OCI-LY7 (cell line): ENCODE measurements around the gene RAB10. TPM values are rescaled to one million over a fixed set of nuclear protein-coding genes. Genes with fewer than 3 reads are reported as not detected.

Experiments
- BruUV-seq: library from RNA; stranded (reverse); fragments of 400-500 nt; replicated peaks from 2 replicates; lab custom pipeline; 2021; lab: Mats Ljungman, UMichigan
- CTCF ChIA-PET: fragments of 300-600 bp; sonication (Branson Sonifier 250); formaldehyde crosslinking; loops from one replicate; lab custom pipeline; 2022; ENCODE audit warnings: antibody characterized with exemption; ENCODE audit not compliant: unreplicated experiment; lab: Charles Lee
- POLR2A ChIA-PET: fragments of 300-600 bp; sonication (Branson Sonifier 250); formaldehyde crosslinking; loops from one replicate; lab custom pipeline; 2022; ENCODE audit warnings: antibody characterized with exemption; lab: Charles Lee
- DNase-seq: peaks from one replicate; pipeline ENCODE4 v3.0.0-alpha.2; 2015; ENCODE audit warnings: low spot score
- H2AFZ ChIP-seq: fragments of 200-600 bp; sonication (generic), shearing (Covaris generic); 2 replicates; pipeline ENCODE4 v1.6.1; 2014; ENCODE audit warnings: mild to moderate bottlenecking, antibody characterized with exemption, low read length, moderate library complexity
- H3K27ac ChIP-seq: fragments of 200-600 bp; sonication (generic); 2 replicates; pipeline ENCODE4 v1.5.1; 2014; ENCODE audit warnings: mixed run types, low read depth, mild to moderate bottlenecking, moderate library complexity, low read length, inconsistent platforms; ENCODE audit not compliant: poor library complexity, severe bottlenecking
- H3K36me3 ChIP-seq: fragments of 200-600 bp; sonication (generic); 2 replicates; pipeline ENCODE4 v1.6.1; 2014; ENCODE audit warnings: mild to moderate bottlenecking, antibody characterized with exemption, low read length, moderate library complexity, mixed read lengths; ENCODE audit not compliant: insufficient read depth
- H3K4me1 ChIP-seq: fragments of 200-600 bp; sonication (generic); 2 replicates; pipeline ENCODE4 v1.5.1; 2014; ENCODE audit warnings: mild to moderate bottlenecking, low read length; ENCODE audit not compliant: insufficient read depth, poor library complexity, severe bottlenecking
- H3K4me2 ChIP-seq: fragments of 200-600 bp; sonication (generic); 2 replicates; pipeline ENCODE4 v1.6.1; 2014; ENCODE audit warnings: mild to moderate bottlenecking, low read length
- H3K4me3 ChIP-seq: fragments of 200-600 bp; sonication (generic); 2 replicates; pipeline ENCODE4 v1.5.1; 2014; ENCODE audit warnings: mild to moderate bottlenecking, low read depth, low read length; ENCODE audit not compliant: poor library complexity, severe bottlenecking
- H3K79me2 ChIP-seq: fragments of 200-600 bp; sonication (generic); 2 replicates; pipeline ENCODE4 v1.6.1; 2016; ENCODE audit warnings: low read depth, mild to moderate bottlenecking, low read length, moderate library complexity, mixed read lengths; ENCODE audit not compliant: insufficient read depth
- H3K9me2 ChIP-seq: fragments of 200-600 bp; sonication (generic); 2 replicates; pipeline ENCODE4 v1.6.1; 2016; ENCODE audit warnings: mild to moderate bottlenecking, low read length, mixed read lengths; ENCODE audit not compliant: insufficient read depth
- H3K9me3 ChIP-seq: fragments of 200-600 bp; sonication (generic); 2 replicates; pipeline ENCODE4 v1.6.1; 2014; ENCODE audit warnings: mild to moderate bottlenecking, mixed run types, low read length, mixed read lengths
- H4K20me1 ChIP-seq: fragments of 200-600 bp; sonication (generic); 2 replicates; pipeline ENCODE4 v1.6.1; 2014; ENCODE audit warnings: mild to moderate bottlenecking, antibody characterized with exemption, low read length, moderate library complexity, mixed read lengths; ENCODE audit not compliant: insufficient read depth
- CTCF ChIP-seq: fragments of 200-600 bp; sonication (generic); conservative IDR thresholded peaks from 2 replicates; pipeline ENCODE4 v1.5.1; 2014; ENCODE audit warnings: mild to moderate bottlenecking, antibody characterized with exemption, low read length, moderate library complexity, mixed read lengths
- EZH2phosphoT487 ChIP-seq: fragments of 200-600 bp; sonication (generic); IDR thresholded peaks from 2 replicates; pipeline ENCODE4 v1.6.1; 2018; ENCODE audit warnings: low read depth, borderline replicate concordance, mild to moderate bottlenecking, mixed run types, antibody characterized with exemption, low read length, moderate library complexity, mixed read lengths
- intact Hi-C: fragments of 100-400 bp; cut with micrococcal nuclease; formaldehyde crosslinking; loops from one replicate; pipeline ENCODE4 v1.10.0; 2022; ENCODE audit not compliant: unreplicated experiment
- total RNA-seq, 2 experiments: library from RNA; depleted of rRNA in 1 of 2; stranded (reverse); fragments of >200 nt in 1 of 2; shearing (Covaris generic) in 1 of 2; gene quantifications; 2 replicates each; pipeline ENCODE4 v1.2.3, GENCODE V29; 2014 to 2022

Gene RAB10
- total RNA-seq, 2 experiments from 2014 or later: 58.3 to 96.7 TPM

- Histone ChIP-seq H3K4me1 (no peaks in the 10 kb centered on the region), H3K9me2 (no peaks in the 10 kb centered on the region), H3K9me3 (peaks cover 23% of the 10 kb centered on the region), H3K4me2 (no peak overlapping the region), H2AFZ (no peak overlapping the region), H3K4me3 (no peak overlapping the region), H3K27ac (no peak overlapping the region), H3K36me3 (peaks cover 41% of the 10 kb centered on the region), H3K79me2 (peaks cover 98% of the 10 kb centered on the region), H4K20me1 (peaks cover 11% of the 10 kb centered on the region)
- TF ChIP-seq EZH2phosphoT487 (no peak), CTCF (no peak)
- POLR2A ChIA-PET: interaction anchor here (1.0 to 1.5 kb wide), 2 partner anchors 15 to 184 kb away, joined by 4 to 5 read pairs; no protein-coding TSS in a partner anchor
- CTCF ChIA-PET: interaction anchor here (1.0 kb wide), 1 partner anchor 126 kb away, joined by 3 read pairs; no protein-coding TSS in a partner anchor
- intact Hi-C loops: no loop called here
- no peak for DNase-seq
- no TSS peak for BruUV-seq
These were observed 42.2 kb downstream of the RAB10 start for GRCh38 chr2:26076001-26076587.

- POLR2A ChIA-PET: interaction anchor here (0.6 to 1.0 kb wide), 3 partner anchors 88 to 183 kb away, joined by 3 to 5 read pairs (median 3); no protein-coding TSS in a partner anchor
These were observed 43.4 kb downstream of the RAB10 start for GRCh38 chr2:26077291-26077690.

More at GRCh38 chr2:26077291-26077690, 43.4 kb downstream of the RAB10 start:
- Histone ChIP-seq H3K9me3 (peaks cover 33% of the 10 kb centered on the region), H3K79me2 (peaks cover 98% of the 10 kb centered on the region), H3K9me2 (no peaks in the 10 kb centered on the region), H3K36me3 (peaks cover 45% of the 10 kb centered on the region), H2AFZ (no peak overlapping the region), H3K4me2 (no peak overlapping the region), H3K4me1 (no peaks in the 10 kb centered on the region), H4K20me1 (peaks cover 11% of the 10 kb centered on the region), H3K27ac (no peak overlapping the region), H3K4me3 (no peak overlapping the region)
- CTCF ChIA-PET: no interaction called here
- BruUV-seq: no TSS peak
- DNase-seq: no peak
- no peak for TF ChIP-seq CTCF
- TF ChIP-seq EZH2phosphoT487: no peak
- intact Hi-C loops: no loop called here
